Jurkat, Clone E6-1 (cell line): ENCODE measurements around the gene EFL1.
"Not testable (repeated sequence)": the region's sequence is repeated elsewhere in the genome, so short reads cannot be mapped to it uniquely, and the experiment has no call there.

ENCODE experiments used
- DNase-seq: peaks from one replicate; pipeline ENCODE4 v3.0.0-alpha.2; 2011; ENCODE audit warnings: low read depth, low spot score
- H3K4me3 ChIP-seq: 2 replicates; pipeline ENCODE4 v1.5.1; 2011; ENCODE audit warnings: mild to moderate bottlenecking, low read length, control low read depth, moderate library complexity

The EFL1 gene

GRCh38 chr15:82286475-82286874 is 23.9 kb upstream of the EFL1 start:
- not testable (repeated sequence) for H3K4me3 ChIP-seq, DNase-seq

- H3K4me3 ChIP-seq, DNase-seq: not testable (repeated sequence)
Measured at GRCh38 chr15:82284381-82284780, 21.8 kb upstream of the EFL1 start.

- H3K4me3 ChIP-seq, DNase-seq: not testable (repeated sequence)
Measured at GRCh38 chr15:82282386-82282785, 19.9 kb upstream of the EFL1 start.

GRCh38 chr15:82281276-82281675 is 18.7 kb upstream of the EFL1 start:
- not testable (repeated sequence) for DNase-seq, H3K4me3 ChIP-seq

- H3K4me3 ChIP-seq = no peak overlapping the region
- no peak for DNase-seq
Measured at GRCh38 chr15:82275410-82275809, 12.9 kb upstream of the EFL1 start.

GRCh38 chr15:82272154-82272553 is 9.6 kb upstream of the EFL1 start:
- H3K4me3 ChIP-seq = no peak overlapping the region

GRCh38 chr15:82268454-82268853 is 5.9 kb upstream of the EFL1 start:
- H3K4me3 ChIP-seq, DNase-seq: not testable (repeated sequence)

More at GRCh38 chr15:82272154-82272553, 9.6 kb upstream of the EFL1 start:
- DNase-seq = no peak

- not testable (repeated sequence) for DNase-seq, H3K4me3 ChIP-seq
Measured at GRCh38 chr15:82267137-82267536, 4.6 kb upstream of the EFL1 start.

- no peak for DNase-seq
- peak overlapping the region; percentile 78 for H3K4me3 ChIP-seq
Measured at GRCh38 chr15:82263350-82263749, 816 bp upstream of the EFL1 start.

- DNase-seq = not testable (repeated sequence)
- peak overlapping the region; percentile 78 for H3K4me3 ChIP-seq
Measured at GRCh38 chr15:82261566-82262421, 740 bp downstream of the EFL1 start.

- not testable (repeated sequence) for DNase-seq, H3K4me3 ChIP-seq
Measured at GRCh38 chr15:82248261-82248660, 14.3 kb downstream of the EFL1 start.

- not testable (repeated sequence) for H3K4me3 ChIP-seq, DNase-seq
Measured at GRCh38 chr15:82245956-82246355, 16.6 kb downstream of the EFL1 start.

- not testable (repeated sequence) for H3K4me3 ChIP-seq, DNase-seq
Measured at GRCh38 chr15:82243644-82244043, 18.9 kb downstream of the EFL1 start.

- not testable (repeated sequence) for H3K4me3 ChIP-seq, DNase-seq
Measured at GRCh38 chr15:82241836-82242499, 20.6 kb downstream of the EFL1 start.

GRCh38 chr15:82239685-82240391 is 22.7 kb downstream of the EFL1 start:
- no peak for DNase-seq
- H3K4me3 ChIP-seq = no peak overlapping the region

- not testable (repeated sequence) for DNase-seq, H3K4me3 ChIP-seq
Measured at GRCh38 chr15:82237944-82238534, 24.5 kb downstream of the EFL1 start.

- DNase-seq = no peak
- no peak overlapping the region for H3K4me3 ChIP-seq
Measured at GRCh38 chr15:82231842-82232241, 30.7 kb downstream of the EFL1 start.

- no peak overlapping the region for H3K4me3 ChIP-seq
- peak; percentile 9 for DNase-seq
Measured at GRCh38 chr15:82231233-82231632, 31.3 kb downstream of the EFL1 start.

GRCh38 chr15:82228750-82229149 is 33.8 kb downstream of the EFL1 start:
- DNase-seq = no peak
- H3K4me3 ChIP-seq = no peak overlapping the region
